22Rv1 (cell line): Measurements from ENCODE around the gene HORMAD2.

Experiments
- ZFX ChIP-seq: fragments of 450-650 bp; IDR thresholded peaks from 2 replicates; pipeline ENCODE4 v1.6.1; 2017; ENCODE audit warnings: antibody characterized with exemption, borderline replicate concordance
- TF ChIP-seq, protein P1 (sequence below): fragments of 450-650 bp; IDR thresholded peaks from 2 replicates; pipeline ENCODE4 v1.5.1; 2017; ENCODE audit warnings: mild to moderate bottlenecking

- TF ChIP-seq, protein P1, sequence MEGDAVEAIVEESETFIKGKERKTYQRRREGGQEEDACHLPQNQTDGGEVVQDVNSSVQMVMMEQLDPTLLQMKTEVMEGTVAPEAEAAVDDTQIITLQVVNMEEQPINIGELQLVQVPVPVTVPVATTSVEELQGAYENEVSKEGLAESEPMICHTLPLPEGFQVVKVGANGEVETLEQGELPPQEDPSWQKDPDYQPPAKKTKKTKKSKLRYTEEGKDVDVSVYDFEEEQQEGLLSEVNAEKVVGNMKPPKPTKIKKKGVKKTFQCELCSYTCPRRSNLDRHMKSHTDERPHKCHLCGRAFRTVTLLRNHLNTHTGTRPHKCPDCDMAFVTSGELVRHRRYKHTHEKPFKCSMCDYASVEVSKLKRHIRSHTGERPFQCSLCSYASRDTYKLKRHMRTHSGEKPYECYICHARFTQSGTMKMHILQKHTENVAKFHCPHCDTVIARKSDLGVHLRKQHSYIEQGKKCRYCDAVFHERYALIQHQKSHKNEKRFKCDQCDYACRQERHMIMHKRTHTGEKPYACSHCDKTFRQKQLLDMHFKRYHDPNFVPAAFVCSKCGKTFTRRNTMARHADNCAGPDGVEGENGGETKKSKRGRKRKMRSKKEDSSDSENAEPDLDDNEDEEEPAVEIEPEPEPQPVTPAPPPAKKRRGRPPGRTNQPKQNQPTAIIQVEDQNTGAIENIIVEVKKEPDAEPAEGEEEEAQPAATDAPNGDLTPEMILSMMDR = no peak
- TF ChIP-seq ZFX = no peak
These were observed 122.3 kb downstream of the HORMAD2 start for GRCh38 chr22:30202531-30203006.
